Endothelial cell of umbilical vein (primary cell): ENCODE results near the gene USP34. TPM values are rescaled to one million over a fixed set of nuclear protein-coding genes. Genes with fewer than 3 reads are reported as not detected.

Experiments
- BruUV-seq: library from RNA; stranded (reverse); fragments of 400-500 nt; replicated peaks from 2 replicates; lab custom pipeline; 2021; lab: Mats Ljungman, UMichigan
- CTCF ChIA-PET: fragments of 300-600, 350-600 bp; sonication (Branson Sonifier 250); formaldehyde crosslinking; loops from one replicate; lab custom pipeline; 2021; ENCODE audit warnings: antibody characterized with exemption, inconsistent platforms; lab: Charles Lee
- POLR2A ChIA-PET: fragments of 300-600, 350-600 bp; sonication (Branson Sonifier 250); formaldehyde crosslinking; loops from one replicate; lab custom pipeline; 2021; ENCODE audit warnings: antibody characterized with exemption, inconsistent platforms; lab: Charles Lee
- DNase-seq: peaks from one replicate; pipeline ENCODE4 v3.0.0-alpha.2; 2011; ENCODE audit warnings: low read depth, low spot score
- FAIRE-seq: peaks from 2 replicates; lab custom pipeline; 2011; peaks lifted over from hg19 to GRCh38; lab: Jason Lieb, UNC
- H2AFZ ChIP-seq: 2 replicates; pipeline ENCODE4 v1.6.0; 2012; ENCODE audit warnings: low read depth, low read length, control low read depth, inconsistent platforms
- H3K27ac ChIP-seq: 2 replicates; pipeline ENCODE4 v1.5.1; 2011; ENCODE audit warnings: low read depth, mild to moderate bottlenecking, control low read depth, low read length, moderate library complexity; ENCODE audit not compliant: insufficient read depth
- H3K27me3 ChIP-seq, 2 experiments: 2 replicates each; pipeline versions ENCODE4 v1.6.0 to v1.6.1; 2011; ENCODE audit warnings: low read length in 2 of 2, mixed read lengths in 1 of 2; ENCODE audit not compliant: control insufficient read depth in 2 of 2, insufficient read depth in 2 of 2
- H3K36me3 ChIP-seq, 2 experiments: 2 replicates in 1 of 2; 3 replicates in 1 of 2; pipeline ENCODE4 v1.5.1; 2011; ENCODE audit warnings: low read length in 2 of 2, mild to moderate bottlenecking in 1 of 2, moderate library complexity in 1 of 2; ENCODE audit not compliant: control insufficient read depth in 2 of 2, insufficient read depth in 2 of 2; ENCODE audit errors: extremely low read depth in 1 of 2
- H3K4me1 ChIP-seq: 3 replicates; pipeline ENCODE4 v1.5.1; 2011; ENCODE audit warnings: mild to moderate bottlenecking, low read length; ENCODE audit not compliant: control insufficient read depth, insufficient read depth; ENCODE audit errors: extremely low read depth
- H3K4me2 ChIP-seq: 2 replicates; pipeline ENCODE4 v1.6.1; 2011; ENCODE audit warnings: low read length, control low read depth, mixed read lengths; ENCODE audit not compliant: insufficient read depth
- H3K4me3 ChIP-seq, 3 experiments: fragments of 200-600 bp in 1 of 3; sonication (generic), shearing (Covaris generic) in 1 of 3; replicated peaks in 1 of 3; 2 replicates each; pipeline ENCODE4 v1.5.1; 2011 to 2016; ENCODE audit warnings: control low read depth in 3 of 3, low read length in 3 of 3, mild to moderate bottlenecking in 2 of 3, inconsistent platforms in 1 of 3, low read depth in 1 of 3, moderate library complexity in 1 of 3; ENCODE audit not compliant: insufficient read depth in 1 of 3
- H3K79me2 ChIP-seq: 2 replicates; pipeline ENCODE4 v1.6.0; 2012; ENCODE audit warnings: low read length, inconsistent platforms; ENCODE audit not compliant: control insufficient read depth, insufficient read depth
- H3K9ac ChIP-seq: replicated peaks from 2 replicates; pipeline ENCODE3; 2011; ENCODE audit warnings: low read length, control low read depth; ENCODE audit not compliant: insufficient read depth; ENCODE audit errors: extremely low read depth
- H3K9me1 ChIP-seq: replicated peaks from 3 replicates; pipeline ENCODE4 v1.6.0; 2011; ENCODE audit warnings: mild to moderate bottlenecking, low read length; ENCODE audit not compliant: control insufficient read depth, insufficient read depth; ENCODE audit errors: extremely low read depth
- H3K9me3 ChIP-seq: replicated peaks from 2 replicates; pipeline ENCODE4 v1.5.1; 2012; ENCODE audit warnings: low read length, inconsistent platforms; ENCODE audit not compliant: control insufficient read depth, insufficient read depth
- H4K20me1 ChIP-seq: replicated peaks from 2 replicates; pipeline ENCODE3; 2011; ENCODE audit warnings: mild to moderate bottlenecking, low read length; ENCODE audit not compliant: control insufficient read depth, insufficient read depth; ENCODE audit errors: extremely low read depth
- CTCF ChIP-seq, 2 donors: IDR thresholded peaks; 1 replicate in 1 of 2; 2 replicates in 1 of 2; pipeline ENCODE4 v1.5.1; 2011; ENCODE audit warnings: low read length in 2 of 2, mild to moderate bottlenecking in 2 of 2, moderate library complexity in 2 of 2, control low read depth in 1 of 2, inconsistent platforms in 1 of 2, low read depth in 1 of 2; ENCODE audit not compliant: insufficient read depth in 1 of 2; ENCODE audit errors: extremely low read depth in 1 of 2
- EZH2 ChIP-seq: IDR thresholded peaks from 2 replicates; pipeline ENCODE4 v1.6.1; 2012; ENCODE audit warnings: borderline replicate concordance, low read depth, mild to moderate bottlenecking, moderate library complexity, low read length, inconsistent platforms; ENCODE audit not compliant: severe bottlenecking
- FOS ChIP-seq: IDR thresholded peaks from 2 replicates; pipeline ENCODE4 v1.6.1; 2011; ENCODE audit warnings: mild to moderate bottlenecking, low read length, moderate library complexity, borderline replicate concordance; ENCODE audit not compliant: insufficient read depth
- GATA2 ChIP-seq: IDR thresholded peaks from 2 replicates; pipeline ENCODE4 v1.7.0; 2011; ENCODE audit warnings: low read depth, mild to moderate bottlenecking, moderate library complexity, mixed read lengths, low read length; ENCODE audit not compliant: insufficient read length, insufficient read depth
- JUN ChIP-seq: IDR thresholded peaks from 2 replicates; pipeline ENCODE4 v1.6.1; 2011; ENCODE audit warnings: borderline replicate concordance, low read depth; ENCODE audit not compliant: insufficient read length, insufficient read depth
- MAX ChIP-seq: IDR thresholded peaks from 2 replicates; pipeline ENCODE4 v1.6.1; 2011; ENCODE audit not compliant: insufficient read depth, insufficient read length
- MYC ChIP-seq: IDR thresholded peaks from one replicate; pipeline ENCODE4 v1.6.1; 2011; ENCODE audit warnings: mild to moderate bottlenecking, low read depth, low read length
- POLR2AphosphoS5 ChIP-seq: IDR thresholded peaks from 2 replicates; pipeline ENCODE4 v1.6.1; 2012; ENCODE audit warnings: low read depth, mild to moderate bottlenecking, control low read depth, low read length, moderate library complexity; ENCODE audit not compliant: insufficient read depth
- dilution Hi-C: fragments of 300-500 bp; cut with MboI; formaldehyde crosslinking; loops from one replicate; pipeline ENCODE4 v1.15.0; 2019; ENCODE audit warnings: low sequenced_read_pairs; ENCODE audit not compliant: extremely low pct_ligation_motif_present
- intact Hi-C: fragments of 100-400 bp; cut with micrococcal nuclease; formaldehyde crosslinking; loops from one replicate; pipeline ENCODE4 v1.10.0; 2022
- polyA plus RNA-seq, 4 experiments: library from polyadenylated mRNA; depleted of rRNA in 3 of 4; stranded (reverse) in 3 of 4; unstranded in 1 of 4; fragments of >200 nt; gene quantifications; 2 replicates each; pipeline versions ENCODE4 v1.2.1 to v1.2.3, GENCODE V29; 2011 to 2012; ENCODE audit warnings: missing spikeins in 1 of 4
- total RNA-seq: library from RNA; stranded (reverse); gene quantifications from 2 replicates; pipeline ENCODE4 v1.2.3, GENCODE V29; 2021

USP34 gene
- total and polyA plus RNA-seq, 2 donors (not counting 3 experiments of a cell fraction or from before 2014, with no cell fraction given) = 46.3 to 96.9 TPM

- no peak for FAIRE-seq
- TF ChIP-seq FOS (no peak), MYC (no peak), POLR2AphosphoS5 (no peak), CTCF (IDR thresholded peaks at IDR 0.05; ENCODE audit: extremely low read depth in 1 of 2, insufficient read depth in 1 of 2, low read depth in 1 of 2, low read length in 2 of 2) (no peak), MAX (no peak), JUN (no peak), GATA2 (no peak), EZH2 (no peak)
- H3K9me3 ChIP-seq = no peaks in the 10 kb centered on the region
- H3K79me2 ChIP-seq = peaks cover 10% of the 10 kb centered on the region
- H3K9ac ChIP-seq = no peak overlapping the region
- no peak overlapping the region for H2AFZ ChIP-seq
- H3K4me3 ChIP-seq = no peak overlapping the region
- no peaks in the 10 kb centered on the region for H4K20me1 ChIP-seq
- DNase-seq = no peak
- H3K9me1 ChIP-seq = no peaks in the 10 kb centered on the region
- H3K4me2 ChIP-seq = no peak overlapping the region
- no TSS peak for BruUV-seq
- CTCF ChIA-PET = interaction anchor here (1.5 kb wide), 1 partner anchor 9 kb away, joined by 3 read pairs; no protein-coding TSS in a partner anchor
- H3K36me3 ChIP-seq = peaks cover 3 to 9% of the 10 kb centered on the region in 2 experiments
- POLR2A ChIA-PET = no interaction called here
- dilution Hi-C loops (no loop called here), intact Hi-C loops (no loop called here)
- H3K27me3 ChIP-seq = no peaks in the 10 kb centered on the region
- H3K27ac ChIP-seq = no peak overlapping the region
- no peaks in the 10 kb centered on the region for H3K4me1 ChIP-seq
Observed at GRCh38 chr2:61376211-61376610, 94.7 kb downstream of the USP34 start.
